NCI-H1092 (cell line): ENCODE data around the gene BCL2L15.
"Not testable (repeated sequence)": the region's sequence is repeated elsewhere in the genome, so short reads cannot be mapped to it uniquely, and the experiment has no call there.

Experiments
- DNase-seq: peaks from one replicate; lab custom pipeline; 2025; lab: John Stamatoyannopoulos, UW

Gene BCL2L15

GRCh38 chr1:113871597-113872113 lies 15.7 kb downstream of the BCL2L15 start, which contains the start of gene PTPN22:
TSS of gene PTPN22 (minus strand) at chr1:113871712.
- no peak for DNase-seq

GRCh38 chr1:113870778-113871177 lies 16.6 kb downstream of the BCL2L15 start:
- no peak for DNase-seq

- DNase-seq = no peak
Observed at GRCh38 chr1:113868387-113869083, 18.8 kb downstream of the BCL2L15 start.

GRCh38 chr1:113861641-113862040 lies 25.7 kb downstream of the BCL2L15 start:
- no peak for DNase-seq

GRCh38 chr1:113860891-113861290 lies 26.5 kb downstream of the BCL2L15 start:
- no peak for DNase-seq

GRCh38 chr1:113859478-113860175 lies 27.8 kb downstream of the BCL2L15 start:
- no peak for DNase-seq

GRCh38 chr1:113858982-113859381 lies 28.4 kb downstream of the BCL2L15 start:
- no peak for DNase-seq

GRCh38 chr1:113858418-113858817 lies 29.0 kb downstream of the BCL2L15 start:
- no peak for DNase-seq

- no peak for DNase-seq
Observed at GRCh38 chr1:113857776-113858175, 29.6 kb downstream of the BCL2L15 start.

- DNase-seq = no peak
Observed at GRCh38 chr1:113856401-113856790, 31.0 kb downstream of the BCL2L15 start.

GRCh38 chr1:113855630-113856400 lies 31.6 kb downstream of the BCL2L15 start:
- no peak for DNase-seq

- no peak for DNase-seq
Observed at GRCh38 chr1:113854234-113854633, 33.1 kb downstream of the BCL2L15 start.

GRCh38 chr1:113852694-113853093 lies 34.7 kb downstream of the BCL2L15 start:
- DNase-seq = not testable (repeated sequence)

GRCh38 chr1:113850127-113850796 lies 37.1 kb downstream of the BCL2L15 start:
- no peak for DNase-seq

- no peak for DNase-seq
Observed at GRCh38 chr1:113849072-113849471, 38.3 kb downstream of the BCL2L15 start.

GRCh38 chr1:113846391-113847035 lies 40.9 kb downstream of the BCL2L15 start:
- DNase-seq = no peak

GRCh38 chr1:113836534-113836933 lies 50.8 kb downstream of the BCL2L15 start:
- no peak for DNase-seq

- peak; percentile 7 for DNase-seq
Observed at GRCh38 chr1:113835686-113836290, 51.6 kb downstream of the BCL2L15 start.

- DNase-seq = no peak
Observed at GRCh38 chr1:113834716-113835115, 52.7 kb downstream of the BCL2L15 start.
